BJ (cell line): ENCODE measurements around the gene PTPRN. TPM values are rescaled to one million over a fixed set of nuclear protein-coding genes. Genes with fewer than 3 reads are reported as not detected.

ENCODE experiments used
- CTCF ChIA-PET: fragments of 350-600 bp; formaldehyde crosslinking; extraction: SDS; loops from one replicate; lab custom pipeline; 2021; ENCODE audit warnings: antibody characterized with exemption, inconsistent platforms; lab: Yijun Ruan, JAX
- POLR2A ChIA-PET: fragments of 300-600 bp; sonication (Branson Sonifier 250); formaldehyde crosslinking; extraction: SDS; loops from one replicate; lab custom pipeline; 2021; ENCODE audit warnings: antibody characterized with exemption; lab: Charles Lee
- DNase-seq: peaks from one replicate; pipeline ENCODE4 v3.0.0-alpha.2; 2011; ENCODE audit warnings: low read depth
- H3K27me3 ChIP-seq: 2 replicates; pipeline ENCODE4 v1.6.0; 2011; ENCODE audit warnings: low read length; ENCODE audit not compliant: control insufficient read depth, insufficient read depth
- H3K36me3 ChIP-seq: 2 replicates; pipeline ENCODE4 v1.5.1; 2011; ENCODE audit warnings: low read length; ENCODE audit not compliant: control insufficient read depth, insufficient read depth
- H3K4me3 ChIP-seq: 2 replicates; pipeline ENCODE4 v1.5.1; 2011; ENCODE audit warnings: low read depth, mild to moderate bottlenecking, control low read depth, low read length
- CTCF ChIP-seq: IDR thresholded peaks from 2 replicates; pipeline ENCODE4 v1.5.1; 2011; ENCODE audit warnings: low read depth, mild to moderate bottlenecking, control low read depth, inconsistent platforms, low read length, moderate library complexity; ENCODE audit not compliant: insufficient read depth
- polyA plus RNA-seq: library from polyadenylated mRNA; depleted of rRNA; stranded (reverse); fragments of >200 nt; gene quantifications from 2 replicates; pipeline ENCODE4 v1.2.3, GENCODE V29; 2011

PTPRN gene
- polyA plus RNA-seq, 1 experiment = 7.0 TPM

- no peak for DNase-seq
- no peak for TF ChIP-seq CTCF
- no peaks in the 10 kb centered on the region for H3K36me3 ChIP-seq
- peaks cover 14% of the 10 kb centered on the region for H3K27me3 ChIP-seq
- ChIA-PET POLR2A (no interaction called here), CTCF (interaction anchor here (1.0 to 1.9 kb wide), 2 partner anchors 11 to 13 kb away, joined by 4 to 12 read pairs; no protein-coding TSS in a partner anchor)
- no peak overlapping the region for H3K4me3 ChIP-seq
These were observed 3.2 kb downstream of the PTPRN start for GRCh38 chr2:219306047-219306446.

- DNase-seq = no peak
- no peak for TF ChIP-seq CTCF
- POLR2A ChIA-PET = no interaction called here
- no peaks in the 10 kb centered on the region for H3K36me3 ChIP-seq
- CTCF ChIA-PET = interaction anchor here (0.6 to 20.7 kb wide), 3 partner anchors 9 to 138 kb away, joined by 3 to 403 read pairs (median 12); partner anchors contain the start of gene DNAJB2
- no peak overlapping the region for H3K4me3 ChIP-seq
- H3K27me3 ChIP-seq = peaks cover 14% of the 10 kb centered on the region
These were observed 5.0 kb downstream of the PTPRN start for GRCh38 chr2:219304223-219304622.

- no peak for DNase-seq
- peaks cover 14% of the 10 kb centered on the region for H3K27me3 ChIP-seq
- no peak for TF ChIP-seq CTCF
- no peak overlapping the region for H3K4me3 ChIP-seq
- CTCF ChIA-PET = interaction anchor here (1.8 to 20.7 kb wide), 3 partner anchors 8 to 144 kb away, joined by 5 to 403 read pairs (median 105); partner anchors contain the start of genes DNAJB2 and NHEJ1
- POLR2A ChIA-PET = no interaction called here
- no peaks in the 10 kb centered on the region for H3K36me3 ChIP-seq
These were observed 6.7 kb downstream of the PTPRN start for GRCh38 chr2:219302412-219302968.

- no peaks in the 10 kb centered on the region for H3K36me3 ChIP-seq
- DNase-seq = no peak
- H3K27me3 ChIP-seq = peaks cover 14% of the 10 kb centered on the region
- H3K4me3 ChIP-seq = no peak overlapping the region
- no peak for TF ChIP-seq CTCF
- POLR2A ChIA-PET = no interaction called here
- CTCF ChIA-PET = interaction anchor here (0.9 to 20.7 kb wide), 15 partner anchors 8 to 305 kb away, joined by 3 to 403 read pairs (median 6); partner anchors contain the start of genes ABCB6, CNPPD1, DNAJB2 and NHEJ1
These were observed 9.2 kb downstream of the PTPRN start for GRCh38 chr2:219300022-219300421.

- Histone ChIP-seq H3K27me3 (peaks cover 14% of the 10 kb centered on the region), H3K4me3 (no peak overlapping the region), H3K36me3 (no peaks in the 10 kb centered on the region)
- ChIA-PET CTCF (interaction anchor here (0.7 to 20.7 kb wide), 27 partner anchors 9 to 224 kb away, joined by 3 to 403 read pairs (median 5); partner anchors contain the start of genes ABCB6, ANKZF1, ATG9A and CNPPD1), POLR2A (interaction anchor here (0.5 kb wide), 1 partner anchor 46 kb away, joined by 5 read pairs; the partner anchor contains the start of gene TUBA4B)
- no peak for DNase-seq
- no peak for TF ChIP-seq CTCF
These were observed 9.8 kb downstream of the PTPRN start for GRCh38 chr2:219299372-219299760.
